SK-N-MC (cell line): ENCODE measurements around the gene DAZAP1.

ENCODE experiments used
- EZH2 ChIP-seq: fragments of 200-600 bp; sonication (generic); IDR thresholded peaks from one replicate; pipeline ENCODE4 v1.6.1; 2017; ENCODE audit warnings: antibody characterized with exemption
- POLR2AphosphoS5 ChIP-seq: IDR thresholded peaks from 2 replicates; pipeline ENCODE4 v1.6.1; 2012; ENCODE audit warnings: mild to moderate bottlenecking, low read depth, low read length, borderline replicate concordance

DNA sequence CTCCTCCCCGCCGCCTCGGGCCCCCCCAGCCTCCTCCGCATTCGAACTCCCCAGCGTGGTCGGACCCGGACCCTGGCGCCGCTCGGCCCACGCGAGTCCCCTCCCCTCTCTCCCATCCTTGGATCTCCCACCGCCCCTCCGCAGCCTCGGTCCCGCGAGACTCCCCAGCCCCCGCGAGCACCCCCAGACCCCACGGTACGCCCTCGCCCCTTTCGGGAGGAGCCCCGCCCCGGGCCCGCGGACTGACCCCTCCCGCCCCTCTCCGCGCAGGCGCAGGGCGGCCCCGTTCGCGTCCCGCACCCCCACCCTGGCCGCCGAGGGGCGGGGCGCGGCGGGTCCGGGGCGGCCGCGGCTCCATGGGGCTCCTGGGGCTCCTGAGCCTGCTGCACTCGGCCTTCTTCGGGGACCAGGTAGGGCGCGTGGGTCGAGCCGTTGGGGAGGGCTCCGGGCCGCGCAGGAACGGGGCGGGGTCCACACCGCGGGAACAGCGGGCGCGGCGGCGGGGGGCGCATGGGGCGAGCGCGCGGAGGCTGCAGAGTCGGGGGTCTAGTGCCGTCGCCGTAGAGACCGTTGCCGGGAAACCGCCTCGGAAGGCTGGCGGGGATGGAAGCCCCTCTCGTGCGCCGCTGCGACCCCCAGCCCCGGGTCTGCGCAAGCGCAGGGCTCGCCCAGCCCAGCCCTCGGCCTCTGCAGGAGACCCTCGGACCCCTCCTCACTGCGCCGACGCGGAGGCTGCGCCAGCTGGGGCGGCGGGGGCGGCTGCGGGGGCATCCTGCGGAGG, 38.7 kb downstream of the DAZAP1 start:
- TF ChIP-seq POLR2AphosphoS5 (no peak), EZH2 (no peak)
